Stimulated activated CD4-positive, alpha-beta T cell treated with anti-CD3 and anti-CD28 coated beads, Interleukin-2, amount 100 ng/mL, for 48 hours (primary cell): ENCODE data around the gene AHRR.

Experiments
- DNase-seq, 2 donors: peaks; one replicate each; pipeline ENCODE4 v3.0.0-alpha.2; 2020

Gene AHRR

DNA sequence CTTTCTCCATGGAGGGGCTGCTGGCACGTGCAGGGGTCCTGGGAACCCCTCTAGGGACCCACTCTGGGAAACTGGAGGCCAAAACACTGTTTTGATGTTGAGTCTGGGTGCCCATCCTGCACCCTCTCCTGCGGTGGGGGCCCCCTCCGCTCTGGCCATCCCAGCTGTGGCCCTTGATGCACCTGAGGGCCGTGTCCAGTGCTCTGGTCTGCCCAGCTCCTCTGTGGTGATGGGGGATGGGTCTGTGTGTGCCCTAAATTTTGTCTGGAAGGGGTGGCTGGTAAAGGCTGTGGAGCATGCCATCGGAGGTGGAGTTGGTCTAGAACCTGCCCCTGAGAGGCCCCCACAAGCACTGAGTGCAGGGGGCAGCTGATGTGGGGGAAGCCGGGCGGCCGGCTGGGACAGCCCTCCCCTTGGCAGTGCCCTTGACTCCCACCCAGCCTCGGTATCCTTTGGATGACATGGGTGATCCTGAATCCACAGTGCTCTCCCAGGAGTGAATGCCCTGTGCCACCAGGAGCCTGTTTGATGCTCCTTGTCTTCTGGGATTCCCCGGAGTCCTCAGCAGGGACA, 26.3 kb downstream of the AHRR start:
- DNase-seq: no peak

DNA sequence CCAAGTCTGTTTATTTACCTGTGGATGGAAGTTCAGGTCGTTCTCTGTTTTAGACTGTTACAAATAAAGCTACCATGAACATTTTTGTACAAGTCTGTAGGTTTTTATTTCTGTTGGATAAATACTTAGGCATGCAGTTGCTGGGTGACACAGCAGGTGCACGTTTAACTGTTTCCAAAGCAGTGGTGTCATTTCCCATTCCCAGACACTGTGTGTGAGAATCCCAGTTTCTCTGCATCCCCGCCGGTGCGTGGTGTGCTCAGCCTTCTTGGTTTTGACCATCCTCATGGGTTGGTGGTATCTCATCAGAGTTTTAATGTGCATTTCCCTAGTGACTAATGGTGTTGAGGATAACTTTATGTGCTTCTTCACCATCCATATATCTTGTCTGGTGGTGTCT, 27.2 kb downstream of the AHRR start:
- DNase-seq: no peak

DNA sequence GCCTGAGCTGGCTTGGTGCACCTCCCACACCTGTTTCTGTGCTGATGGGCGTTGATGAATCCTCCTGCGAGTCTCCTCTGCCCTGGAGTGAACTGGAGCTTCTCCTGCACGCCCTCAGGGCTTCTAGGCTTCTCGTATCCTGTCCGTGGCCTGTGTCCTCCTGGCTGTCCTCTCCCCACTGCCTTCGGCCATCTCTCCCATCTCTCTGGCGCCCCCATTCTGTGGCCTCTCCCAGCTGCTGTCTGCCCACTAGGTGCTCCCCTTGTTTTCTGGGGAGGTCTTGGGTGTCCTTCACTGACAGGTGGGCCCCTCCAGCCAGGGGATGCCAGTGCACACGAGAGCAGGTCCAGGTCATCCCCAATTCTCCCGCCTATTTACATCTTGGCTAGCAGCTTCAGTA, 28.8 kb downstream of the AHRR start:
- DNase-seq: no peak

DNA sequence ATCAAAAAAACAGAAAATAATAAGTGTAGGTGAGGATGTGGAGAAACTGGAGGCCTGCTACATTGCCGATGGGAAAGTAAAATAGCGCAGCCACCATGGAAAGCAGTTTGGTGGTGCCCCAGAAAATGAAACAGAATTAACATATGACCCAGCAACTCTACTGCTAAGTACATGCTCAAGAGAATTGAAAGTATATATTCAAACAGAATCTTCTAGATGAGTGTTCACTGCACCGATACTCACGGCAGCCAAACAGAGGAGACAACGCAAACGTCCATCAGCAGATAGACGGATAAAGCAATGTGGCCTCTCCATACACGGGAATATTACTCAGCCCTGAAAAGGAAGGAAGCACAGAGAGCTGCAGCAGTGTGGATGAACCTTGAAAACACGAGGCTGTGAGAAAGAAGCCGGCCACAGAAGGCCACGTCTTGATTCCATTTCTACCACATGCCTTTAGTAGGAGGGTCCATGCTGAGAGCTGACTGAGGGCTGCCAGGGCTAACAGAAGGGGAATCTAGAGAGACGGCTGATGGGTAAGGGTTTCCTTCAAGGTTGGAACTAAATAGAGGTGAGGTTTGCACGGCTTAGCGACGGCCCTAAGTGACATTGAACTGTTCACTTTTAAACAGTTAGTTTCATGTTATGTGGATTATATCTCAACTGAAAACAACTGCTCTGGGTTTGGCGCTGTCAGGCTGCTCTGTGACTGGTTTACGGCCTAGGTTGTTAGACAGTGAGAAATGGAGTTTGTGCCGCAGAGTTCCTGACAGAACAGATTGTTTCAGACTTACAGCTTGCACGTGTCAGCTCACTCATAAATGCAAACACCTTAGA, 29.8 kb downstream of the AHRR start:
- no peak for DNase-seq

DNA sequence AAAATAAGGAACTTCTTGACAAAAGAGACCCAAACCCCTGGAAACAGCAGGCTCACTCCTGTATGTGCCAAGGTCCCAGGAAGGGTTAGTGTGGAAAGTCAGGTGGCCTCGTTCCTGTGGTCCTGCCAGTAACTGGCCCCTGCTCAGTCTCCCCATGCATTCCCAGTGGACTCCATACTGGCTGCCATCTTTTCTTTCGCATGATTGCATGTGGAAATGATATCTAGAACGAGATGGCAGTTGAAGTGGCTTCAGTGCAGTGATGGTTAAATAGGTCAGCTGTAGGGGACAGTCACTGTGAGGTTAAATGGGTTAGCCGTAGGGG, 30.4 kb downstream of the AHRR start:
- DNase-seq: no peak

DNA sequence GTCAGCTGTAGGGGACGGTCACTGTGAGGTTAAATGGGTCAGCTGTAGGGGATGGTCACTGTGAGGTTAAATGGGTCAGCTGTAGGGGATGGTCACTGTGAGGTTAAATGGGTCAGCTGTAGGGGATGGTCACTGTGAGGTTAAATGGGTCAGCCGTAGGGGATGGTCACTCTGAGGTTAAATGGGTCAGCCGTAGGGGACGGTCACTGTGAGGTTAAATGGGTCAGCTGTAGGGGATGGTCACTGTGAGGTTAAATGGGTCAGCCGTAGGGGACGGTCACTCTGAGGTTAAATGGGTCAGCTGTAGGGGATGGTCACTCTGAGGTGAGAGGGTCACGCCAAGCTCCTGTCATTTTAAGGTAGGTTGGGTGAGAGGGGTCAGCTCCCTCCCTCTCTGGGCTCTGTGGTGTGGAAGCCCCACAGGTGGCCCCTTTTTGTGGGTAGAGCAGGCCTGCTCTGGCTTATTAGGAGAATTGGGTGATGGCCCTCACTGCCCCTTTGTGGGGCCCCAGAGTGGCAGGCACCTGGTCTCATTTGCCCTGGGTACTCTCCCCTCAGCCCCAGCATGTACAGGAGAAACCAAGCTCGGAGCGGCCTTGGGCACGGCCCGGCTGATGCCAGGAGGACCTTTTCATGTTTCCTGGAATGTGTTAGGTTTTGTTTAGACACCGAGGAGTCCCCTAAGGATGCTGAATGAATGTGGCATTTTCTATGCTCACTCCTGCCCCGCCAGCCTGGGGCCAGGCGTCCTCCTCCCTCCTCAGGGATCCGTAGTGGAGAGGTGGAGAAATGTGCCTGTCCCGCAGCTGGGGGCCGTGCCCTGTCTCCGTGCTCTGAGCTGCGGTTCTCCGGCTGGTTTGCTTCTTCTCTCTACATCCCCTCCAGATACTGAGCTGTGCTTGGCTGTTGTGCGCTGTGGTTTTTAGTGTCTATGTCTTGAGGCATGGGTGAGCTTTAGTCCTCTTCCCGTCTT, 31.4 kb downstream of the AHRR start:
- no peak for DNase-seq

DNA sequence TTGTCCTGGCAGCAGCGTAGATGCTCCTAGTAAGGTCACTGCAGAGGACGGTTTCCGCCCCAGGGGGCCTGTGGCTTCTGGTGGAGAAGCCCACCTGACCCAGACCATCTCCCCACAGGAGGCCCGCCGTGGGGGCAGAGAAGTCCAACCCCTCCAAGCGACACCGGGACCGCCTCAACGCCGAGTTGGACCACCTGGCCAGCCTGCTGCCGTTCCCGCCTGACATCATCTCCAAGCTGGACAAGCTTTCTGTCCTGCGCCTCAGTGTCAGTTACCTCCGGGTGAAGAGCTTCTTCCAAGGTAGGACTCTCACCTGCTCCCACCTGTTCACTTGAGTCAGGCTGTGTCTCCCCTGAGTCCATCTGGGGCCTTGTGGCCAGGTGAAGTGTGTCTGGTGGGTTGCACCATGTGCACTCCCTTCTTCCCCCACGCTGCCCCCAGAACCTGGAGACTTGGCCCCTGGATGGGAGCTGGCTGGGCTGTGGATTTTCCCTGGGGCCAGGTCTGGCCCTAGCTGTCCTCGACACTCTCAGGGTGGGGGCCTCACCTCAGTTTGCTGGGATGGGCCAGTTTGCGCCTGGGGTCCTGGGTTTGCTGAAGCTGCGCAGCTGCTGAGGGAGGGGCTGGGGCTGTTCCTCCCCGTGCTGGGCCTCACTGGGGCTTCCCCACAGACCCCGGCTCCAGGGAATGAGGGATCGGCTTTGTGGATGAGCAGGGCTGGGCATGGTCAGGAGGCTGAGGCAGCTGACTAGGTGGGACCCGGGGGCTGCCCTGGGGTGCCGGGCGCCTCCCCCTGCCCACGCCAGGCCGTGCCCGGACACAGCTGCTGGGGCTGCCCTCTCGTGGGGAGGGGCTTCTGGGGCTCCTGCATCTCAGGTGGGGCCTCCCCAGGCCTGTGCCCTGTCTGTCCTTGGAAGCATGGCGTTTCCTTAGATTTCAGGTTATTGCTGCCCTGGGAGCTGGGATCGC, 32.4 kb downstream of the AHRR start:
- no peak for DNase-seq

DNA sequence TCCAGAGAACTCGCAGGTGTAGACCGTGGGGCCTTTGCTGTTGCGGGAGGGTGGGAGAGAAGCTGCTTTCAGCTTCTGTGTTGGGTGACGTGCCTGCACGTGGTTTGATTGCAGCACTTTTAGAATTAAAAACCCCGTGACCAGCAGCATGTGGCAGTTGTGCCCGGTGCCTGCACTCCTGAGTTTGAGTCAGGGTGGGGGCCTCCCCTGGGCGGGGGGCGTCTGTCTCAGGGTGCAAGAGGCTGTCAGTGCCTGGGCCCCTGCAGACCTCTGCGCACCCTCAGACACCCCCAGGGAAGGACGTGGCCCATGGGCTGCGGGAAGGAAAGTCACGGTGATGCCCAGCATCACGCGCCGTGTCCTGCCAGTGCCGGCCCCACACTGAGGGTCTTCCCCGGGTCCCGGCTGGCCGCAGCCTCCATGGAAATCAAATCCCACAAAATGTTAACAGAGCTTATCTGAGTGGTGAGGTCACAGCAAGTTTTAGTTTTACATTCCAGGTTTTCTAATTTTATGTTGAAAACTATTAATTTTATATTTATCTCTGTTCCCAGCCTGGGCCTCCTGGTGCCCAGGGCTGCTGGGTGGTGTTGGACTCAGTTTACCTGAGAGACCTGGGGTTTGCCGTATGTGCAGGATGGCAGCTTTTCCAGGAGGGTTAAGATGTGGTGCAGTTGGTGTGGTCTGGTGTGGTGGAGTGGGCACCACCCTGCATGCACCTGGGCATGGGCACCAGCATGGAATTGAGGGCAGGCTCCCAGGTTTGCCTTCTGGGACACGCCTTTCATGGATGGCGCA, 33.3 kb downstream of the AHRR start:
- no peak for DNase-seq

DNA sequence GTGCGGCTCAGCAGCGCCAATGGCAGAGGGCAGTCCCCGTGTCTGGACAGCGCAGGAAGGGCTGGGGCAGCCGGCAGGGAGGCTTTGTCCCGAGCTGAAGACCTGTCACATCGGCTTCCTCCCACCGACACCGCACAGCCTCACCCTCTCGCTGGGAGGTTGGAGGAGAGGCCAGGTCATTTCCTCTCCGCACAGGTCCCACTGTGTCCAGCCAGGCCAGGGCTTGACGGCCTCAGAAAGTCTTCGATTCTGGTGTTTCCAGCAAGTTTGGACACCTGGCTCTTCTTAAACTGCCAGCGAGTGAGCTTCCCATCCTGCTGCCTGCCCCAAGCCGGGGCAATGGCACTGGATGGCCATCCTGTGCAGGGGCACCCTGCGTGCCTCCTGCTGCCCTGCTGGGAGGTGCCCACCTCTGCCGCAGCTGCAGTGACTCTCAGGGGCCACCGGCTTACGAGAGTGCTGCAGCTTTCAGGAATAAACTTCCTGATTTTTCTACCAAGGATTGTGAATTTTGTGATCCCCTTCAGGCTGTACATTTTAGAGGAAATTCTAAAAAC, 33.9 kb downstream of the AHRR start:
- DNase-seq: no peak

DNA sequence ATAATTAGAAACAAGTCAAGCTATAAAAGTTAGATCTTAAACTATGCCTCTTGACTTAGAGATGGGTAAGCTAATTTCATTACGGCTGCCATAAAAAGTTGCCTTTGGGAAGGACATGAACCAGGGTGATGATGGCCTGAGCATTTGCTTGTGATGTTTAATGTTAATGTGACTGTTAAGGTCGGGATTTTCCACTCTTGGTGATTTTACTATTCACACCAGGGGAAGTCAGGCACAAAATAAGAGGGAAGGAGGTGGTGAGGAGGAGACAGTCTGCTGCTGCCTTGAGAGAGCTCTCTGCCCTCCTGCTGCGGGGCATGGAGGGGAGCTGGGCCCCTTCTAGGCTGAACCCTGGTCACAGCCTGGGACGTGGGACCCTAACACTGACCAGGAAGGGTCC, 34.4 kb downstream of the AHRR start:
- DNase-seq: no peak

DNA sequence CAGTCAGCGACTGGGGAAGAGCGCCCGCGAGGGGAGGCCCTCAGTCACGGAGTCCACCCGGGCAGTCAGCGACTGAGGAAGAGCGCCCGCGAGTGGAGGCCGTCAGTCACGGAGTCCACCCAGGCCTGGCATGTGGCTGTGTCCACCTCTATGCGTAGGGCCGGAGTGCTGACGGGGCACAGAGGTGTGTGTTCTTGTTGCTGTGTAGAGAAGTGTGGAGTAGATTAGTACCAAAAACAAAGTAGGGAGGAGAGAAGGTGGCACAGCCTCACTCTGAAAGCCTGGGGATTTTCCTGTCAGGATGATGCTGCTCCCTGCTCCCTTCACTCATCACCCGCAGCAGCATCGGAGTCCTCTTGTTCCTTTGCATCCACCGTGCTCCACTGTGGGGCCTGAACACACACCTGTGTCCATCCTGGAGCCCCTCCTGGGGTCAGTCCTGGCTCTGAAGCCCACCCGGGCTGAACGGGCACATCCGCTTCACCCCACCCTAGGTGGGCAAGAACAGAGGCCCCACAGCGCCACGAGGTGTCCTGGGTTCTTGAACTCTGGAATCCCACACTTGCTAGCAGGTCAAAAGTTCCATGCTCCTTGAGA, 37.9 kb downstream of the AHRR start:
- no peak for DNase-seq

DNA sequence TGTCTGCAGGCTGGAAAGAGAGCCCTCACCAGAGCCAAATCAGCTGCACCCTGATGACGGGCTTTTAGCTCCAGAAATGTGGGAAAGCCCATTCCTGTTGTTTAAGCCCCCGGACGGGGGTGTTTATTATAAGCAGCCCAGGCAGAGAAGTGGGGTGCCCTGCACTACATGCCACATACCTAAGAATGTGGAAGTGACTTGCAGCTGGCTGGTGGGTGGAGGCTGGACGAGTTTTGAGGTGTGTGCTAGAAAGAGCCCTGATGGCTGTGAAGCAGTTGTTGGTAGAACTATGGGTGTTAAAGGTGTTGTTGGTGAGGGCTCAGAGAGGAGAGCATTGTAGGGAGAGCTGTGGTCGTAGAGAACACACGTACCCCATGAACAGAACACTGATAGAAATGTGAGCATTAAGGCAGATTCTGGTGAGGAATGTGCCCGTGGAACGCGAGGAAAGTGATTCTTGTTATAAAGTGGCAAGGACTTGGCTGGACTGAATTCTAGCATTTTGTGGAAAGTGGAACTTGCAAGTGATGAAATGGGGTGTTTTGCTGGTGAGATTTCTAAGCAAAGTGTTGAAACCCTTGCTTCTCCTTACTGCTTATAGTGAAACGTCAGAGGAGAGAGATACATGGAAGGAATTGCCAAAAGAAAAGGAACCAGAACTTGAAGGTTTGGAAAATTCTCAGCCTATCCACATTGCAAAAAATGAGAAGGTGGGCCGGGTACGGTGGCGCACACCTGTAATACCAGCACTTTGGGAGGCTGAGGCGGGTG, 38.9 kb downstream of the AHRR start:
- no peak for DNase-seq

DNA sequence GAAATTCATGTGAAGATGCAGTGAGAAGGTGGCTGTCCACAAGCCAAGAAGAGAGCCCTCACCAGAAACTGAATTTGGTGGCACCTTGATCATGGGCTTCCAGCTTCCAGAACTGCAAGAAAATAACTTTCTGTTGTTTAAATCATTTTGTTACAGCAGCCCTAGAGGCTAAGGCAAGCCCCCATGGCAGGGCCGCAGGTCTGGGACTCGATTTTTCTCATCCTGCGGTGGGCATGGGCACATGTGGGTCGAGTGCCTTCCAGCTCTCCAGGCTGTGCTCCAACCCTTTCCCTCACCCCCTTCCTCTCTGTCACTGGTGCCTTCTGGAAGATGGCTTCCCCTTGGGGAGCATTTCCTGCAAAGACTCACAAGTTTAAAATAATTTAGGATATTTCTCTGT, 40.7 kb downstream of the AHRR start:
- no peak for DNase-seq

DNA sequence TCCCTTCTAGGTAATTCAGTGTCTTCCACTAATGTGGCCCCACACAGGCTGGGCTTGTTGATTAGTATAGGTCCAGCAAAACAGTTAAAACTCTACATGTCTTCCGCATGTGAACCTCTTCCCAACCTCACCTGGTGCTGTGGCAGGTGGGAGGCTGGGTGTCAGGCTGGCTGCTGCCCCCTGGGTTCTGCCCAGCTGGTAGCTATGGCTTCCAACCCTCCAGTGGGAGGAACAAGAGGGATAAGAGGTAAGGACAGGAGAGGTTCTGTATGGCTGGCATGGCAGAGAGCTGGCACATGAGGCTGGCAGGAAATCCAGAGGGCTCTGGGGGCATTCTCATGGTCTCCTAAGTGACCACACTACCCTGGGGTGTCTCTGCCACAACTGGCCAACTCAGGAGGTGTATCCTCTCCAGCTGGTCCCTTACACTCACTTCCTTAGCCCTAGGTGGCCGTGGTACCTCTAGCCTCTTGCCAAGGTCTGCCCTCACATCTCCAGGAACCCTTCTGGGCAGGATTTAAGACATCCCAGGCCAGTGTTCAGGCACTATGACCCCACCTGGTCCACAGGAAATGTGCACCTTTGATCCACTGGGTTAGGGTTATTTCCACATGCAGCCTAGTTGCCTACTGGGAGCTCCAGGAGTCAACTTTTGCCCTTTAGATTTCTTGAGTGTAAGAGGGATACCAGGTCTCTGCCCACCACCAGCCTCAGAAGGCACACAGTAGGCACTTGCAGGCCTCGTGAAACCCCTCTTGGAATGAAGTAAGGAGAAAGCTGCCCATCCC, 41.7 kb downstream of the AHRR start:
- no peak for DNase-seq

DNA sequence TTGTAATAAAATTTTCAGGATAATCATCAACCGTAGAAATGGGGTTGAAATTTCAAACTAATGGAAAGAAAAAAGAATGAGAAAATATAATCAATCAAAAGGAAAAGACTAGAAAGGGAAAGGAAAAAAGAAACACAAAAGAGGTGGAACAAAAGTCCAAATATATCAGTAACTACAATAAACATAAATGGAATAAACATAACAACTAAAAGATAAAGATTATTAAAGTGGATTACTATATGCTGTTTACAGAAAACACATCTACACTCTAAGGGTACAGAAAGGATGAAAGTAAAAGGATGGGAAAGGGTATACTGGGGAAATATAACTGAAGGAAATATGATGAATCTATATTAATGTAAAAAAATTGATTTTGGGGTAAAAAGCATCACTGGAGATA, 43.0 kb downstream of the AHRR start:
- no peak for DNase-seq

DNA sequence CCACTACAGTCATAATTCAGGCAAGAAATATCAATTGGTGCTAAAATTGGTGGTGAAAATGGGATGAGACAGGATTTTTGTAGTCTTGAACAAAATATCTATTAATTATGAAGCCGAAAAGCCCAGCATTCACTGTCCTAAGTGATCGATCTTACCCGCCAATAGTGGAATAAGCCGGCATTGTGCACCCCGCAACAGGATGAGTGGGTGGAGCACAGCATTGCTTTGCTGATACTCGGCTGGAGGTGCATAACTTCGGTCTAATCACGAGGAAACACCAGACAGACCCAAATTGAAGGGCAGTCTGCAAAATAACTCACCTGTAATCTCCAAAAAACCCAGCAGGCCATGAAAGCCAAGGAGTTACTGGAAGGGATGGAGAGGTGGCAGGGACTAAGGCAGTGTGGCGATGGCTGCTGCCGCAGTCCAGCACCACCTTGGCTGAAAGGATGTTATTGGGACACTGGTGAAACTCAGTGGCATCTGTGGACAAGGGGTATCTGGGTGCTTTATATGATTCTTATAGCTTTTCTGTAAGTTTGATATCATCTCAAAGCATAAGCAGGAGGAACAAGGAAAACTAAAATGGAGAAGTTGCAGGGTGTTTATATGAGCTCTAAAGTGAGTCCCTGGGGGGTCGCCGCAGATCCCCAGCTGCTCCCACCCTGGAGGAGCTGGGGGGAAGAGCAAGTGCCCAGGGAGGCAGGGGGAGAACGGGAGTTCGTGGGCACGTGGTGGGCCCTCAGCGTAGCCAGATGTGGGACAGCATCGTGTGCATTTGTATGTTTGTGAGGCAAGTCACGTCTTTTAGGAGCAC, 45.2 kb downstream of the AHRR start:
- DNase-seq: no peak

DNA sequence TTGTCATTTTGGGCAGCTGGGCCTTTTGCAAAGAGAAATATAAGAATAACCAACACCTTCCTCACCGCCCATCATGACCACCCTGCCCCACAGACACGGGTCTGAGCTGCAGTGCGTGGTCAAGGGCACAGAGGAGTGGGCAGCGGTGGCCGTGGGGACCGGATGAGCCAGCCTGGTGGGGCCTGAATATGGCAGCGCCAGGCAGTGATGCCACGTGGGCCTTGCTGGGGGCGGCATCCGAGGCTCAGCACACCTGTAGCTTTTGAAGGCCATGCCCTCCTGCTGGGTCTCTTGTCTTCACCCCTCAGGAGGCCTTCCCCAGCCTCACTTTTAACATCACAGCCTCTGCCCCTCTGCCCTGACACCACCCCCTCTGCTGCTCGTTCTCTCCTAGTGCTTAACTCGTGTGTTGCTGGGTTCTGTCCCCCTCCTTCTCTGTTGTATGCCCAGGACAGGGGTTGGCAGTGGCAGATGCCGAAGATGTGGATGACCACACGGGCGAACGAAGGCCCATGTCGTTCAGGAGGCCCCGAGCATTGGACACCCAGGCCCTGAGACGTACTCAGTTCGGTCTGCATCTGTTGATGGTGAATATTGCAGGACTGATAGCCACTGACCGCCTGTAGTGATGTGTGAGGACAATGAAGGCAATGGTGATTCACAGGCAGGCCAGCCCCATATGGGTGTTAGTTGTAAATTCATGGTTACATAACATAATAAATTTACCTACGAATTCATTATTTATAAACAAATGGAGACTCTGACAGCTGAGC, 46.0 kb downstream of the AHRR start:
- DNase-seq: no peak
